GM12878 (cell line): Measurements from ENCODE around the gene CHRM1.

Experiments
- ATF2 ChIP-seq: IDR thresholded peaks from 2 replicates; pipeline ENCODE4 v1.6.1; 2012; ENCODE audit warnings: low read length, inconsistent platforms
- BCL3 ChIP-seq: IDR thresholded peaks from 2 replicates; pipeline ENCODE4 v1.6.1; 2011; ENCODE audit warnings: borderline replicate concordance, low read depth, mild to moderate bottlenecking, moderate library complexity, low read length; ENCODE audit not compliant: insufficient read depth, poor library complexity, severe bottlenecking
- CREB1 ChIP-seq: IDR thresholded peaks from 2 replicates; pipeline ENCODE4 v1.6.1; 2012; ENCODE audit warnings: low read depth, mild to moderate bottlenecking, inconsistent platforms
- CTCF ChIP-seq, 3 experiments: IDR thresholded peaks in 2 of 3; conservative IDR thresholded peaks in 1 of 3; 2 replicates each; pipeline ENCODE4 v1.5.1; 2011; ENCODE audit warnings: low read depth in 3 of 3, low read length in 3 of 3, mild to moderate bottlenecking in 3 of 3, control low read depth in 2 of 3, moderate library complexity in 2 of 3, inconsistent platforms in 1 of 3, mixed read lengths in 1 of 3; ENCODE audit not compliant: control insufficient read depth in 2 of 3, insufficient read depth in 1 of 3; ENCODE audit errors: extremely low read depth in 1 of 3
- ELK1 ChIP-seq: IDR thresholded peaks from 2 replicates; pipeline ENCODE4 v1.6.1; 2012; ENCODE audit warnings: low read depth, low read length, improper control_type of control experiment
- IKZF1 ChIP-seq: fragments of 450-650 bp; conservative IDR thresholded peaks from 2 replicates; pipeline ENCODE4 v1.6.1; 2017; ENCODE audit warnings: antibody characterized with exemption, mild to moderate bottlenecking
- IRF3 ChIP-seq: fragments of 450-650 bp; IDR thresholded peaks from 2 replicates; pipeline ENCODE4 v1.6.1; 2014; ENCODE audit warnings: mild to moderate bottlenecking
- LARP7 ChIP-seq: fragments of 450-650 bp; IDR thresholded peaks from 2 replicates; pipeline ENCODE4 v1.6.1; 2017; ENCODE audit warnings: mild to moderate bottlenecking
- MEF2A ChIP-seq: IDR thresholded peaks from 2 replicates; pipeline ENCODE4 v1.6.1; 2011; ENCODE audit warnings: low read depth, mild to moderate bottlenecking, low read length, moderate library complexity; ENCODE audit not compliant: insufficient read depth
- PBX3 ChIP-seq: IDR thresholded peaks from 2 replicates; pipeline ENCODE4 v1.6.1; 2011; ENCODE audit warnings: mild to moderate bottlenecking, low read depth, low read length, moderate library complexity; ENCODE audit not compliant: insufficient replicate concordance
- POLR2AphosphoS2 ChIP-seq: IDR thresholded peaks from 2 replicates; pipeline ENCODE4 v1.6.1; 2011; ENCODE audit warnings: low read depth, mild to moderate bottlenecking, low read length, improper control_type of control experiment, moderate library complexity
- RCOR1 ChIP-seq: conservative IDR thresholded peaks from 2 replicates; pipeline ENCODE4 v1.6.1; 2012; ENCODE audit warnings: low read depth, low read length, improper control_type of control experiment
- ZBTB40 ChIP-seq: fragments of 450-650 bp; IDR thresholded peaks from 2 replicates; pipeline ENCODE4 v1.6.1; 2016; ENCODE audit warnings: mild to moderate bottlenecking, moderate library complexity, borderline replicate concordance
- ZNF274 ChIP-seq: IDR thresholded peaks from one replicate; pipeline ENCODE4 v1.8.0; 2011; ENCODE audit not compliant: insufficient read length, insufficient read depth

GRCh38 chr11:62874851-62875250 is 46.3 kb downstream of the CHRM1 start:
- TF ChIP-seq ELK1 (no peak), POLR2AphosphoS2 (no peak), BCL3 (no peak), ZBTB40 (no peak), IKZF1 (no peak), CREB1 (no peak), CTCF (IDR thresholded peaks at IDR 0.05 in 2 of 3, conservative IDR thresholded peaks at IDR 0.05 in 1 of 3; ENCODE audit: control insufficient read depth in 2 of 3, extremely low read depth in 1 of 3, insufficient read depth in 1 of 3, low read depth in 3 of 3, low read length in 3 of 3) (no peak), ZNF274 (no peak), IRF3 (no peak), RCOR1 (no peak), ATF2 (no peak), MEF2A (no peak), LARP7 (no peak), PBX3 (no peak)
